Fibroblast of mammary gland (primary cell): ENCODE results near the gene TF.

Source experiments
- DNase-seq: peaks from one replicate; pipeline ENCODE4 v3.0.0-alpha.2; 2010; ENCODE audit warnings: low read depth
- H3K4me3 ChIP-seq: 2 replicates; pipeline ENCODE4 v1.5.1; 2011; ENCODE audit warnings: low read depth, mild to moderate bottlenecking, low read length, moderate library complexity; ENCODE audit not compliant: control insufficient read depth
- TF ChIP-seq, protein P1 (sequence below): conservative IDR thresholded peaks from 2 replicates; pipeline ENCODE4 v1.5.1; 2011; ENCODE audit warnings: low read depth, low read length, inconsistent platforms; ENCODE audit not compliant: control insufficient read depth, insufficient read depth

The TF gene

DNA sequence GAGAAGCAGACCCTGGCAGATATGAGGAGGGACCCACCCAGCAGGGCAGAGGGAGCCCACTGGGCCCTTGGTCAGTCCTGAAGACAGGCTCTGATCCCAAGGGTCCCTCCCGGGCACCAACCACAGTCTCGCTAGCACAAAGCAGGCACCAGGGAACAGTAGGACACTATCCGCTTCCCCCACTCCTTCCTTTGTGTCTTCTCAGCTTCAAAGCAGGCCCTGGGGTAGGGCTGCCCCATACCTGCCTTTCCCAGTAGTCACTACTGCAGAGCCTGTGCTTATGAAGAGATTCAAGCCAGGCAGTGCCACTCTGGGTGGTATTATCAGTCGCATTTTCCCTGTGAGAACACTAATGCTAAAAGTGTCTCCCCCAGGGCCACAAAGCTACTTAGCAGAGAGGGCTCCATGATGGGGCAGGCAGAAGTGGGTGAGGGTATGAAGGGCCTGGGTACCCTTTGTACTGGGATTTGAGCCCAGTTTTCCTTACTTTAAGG is 92.2 kb downstream of the TF start:
- no peak overlapping the region for H3K4me3 ChIP-seq
- no peak for DNase-seq

DNA sequence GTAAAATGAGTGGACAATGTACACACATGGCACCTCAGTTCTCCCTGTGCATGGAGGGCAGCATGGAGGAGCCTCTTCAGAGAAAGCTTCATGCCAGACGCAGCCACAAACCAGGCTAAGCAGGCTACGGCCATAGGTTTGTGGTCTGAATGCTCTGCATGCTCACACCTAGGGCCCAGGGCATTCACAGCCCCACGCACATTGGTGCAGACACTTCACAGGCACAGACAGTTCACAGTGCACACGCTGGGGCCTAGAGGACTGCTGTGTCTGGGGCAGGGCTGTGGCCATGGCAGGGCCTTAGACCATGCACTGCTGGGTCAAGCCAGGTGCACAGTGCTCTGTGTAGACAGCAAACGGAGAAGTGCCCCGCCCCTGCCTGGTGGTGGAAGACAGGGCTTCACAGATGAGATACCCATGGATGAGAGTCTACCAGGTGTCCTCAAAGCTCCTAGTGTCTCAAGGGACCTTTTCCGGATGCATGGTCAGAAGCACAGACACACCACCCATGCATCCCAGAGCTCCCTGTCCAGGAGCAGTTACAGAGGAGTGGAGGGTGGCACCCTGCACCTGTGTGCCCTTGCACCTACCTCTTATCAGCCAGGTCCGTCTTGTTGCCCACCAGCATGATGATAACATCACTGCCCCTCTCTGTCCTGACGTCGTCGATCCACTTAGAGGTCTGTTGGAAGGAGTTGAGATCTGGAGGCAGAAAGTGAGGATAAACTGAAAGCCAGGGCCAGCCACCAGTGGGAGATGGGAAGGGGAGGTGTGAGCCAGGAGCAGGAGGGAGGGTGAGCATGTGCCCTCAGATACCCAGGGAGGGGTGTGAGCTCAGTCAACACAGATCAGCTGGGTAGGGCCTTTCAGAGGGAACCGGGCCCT is 93.0 kb downstream of the TF start:
- TF ChIP-seq, protein P1, sequence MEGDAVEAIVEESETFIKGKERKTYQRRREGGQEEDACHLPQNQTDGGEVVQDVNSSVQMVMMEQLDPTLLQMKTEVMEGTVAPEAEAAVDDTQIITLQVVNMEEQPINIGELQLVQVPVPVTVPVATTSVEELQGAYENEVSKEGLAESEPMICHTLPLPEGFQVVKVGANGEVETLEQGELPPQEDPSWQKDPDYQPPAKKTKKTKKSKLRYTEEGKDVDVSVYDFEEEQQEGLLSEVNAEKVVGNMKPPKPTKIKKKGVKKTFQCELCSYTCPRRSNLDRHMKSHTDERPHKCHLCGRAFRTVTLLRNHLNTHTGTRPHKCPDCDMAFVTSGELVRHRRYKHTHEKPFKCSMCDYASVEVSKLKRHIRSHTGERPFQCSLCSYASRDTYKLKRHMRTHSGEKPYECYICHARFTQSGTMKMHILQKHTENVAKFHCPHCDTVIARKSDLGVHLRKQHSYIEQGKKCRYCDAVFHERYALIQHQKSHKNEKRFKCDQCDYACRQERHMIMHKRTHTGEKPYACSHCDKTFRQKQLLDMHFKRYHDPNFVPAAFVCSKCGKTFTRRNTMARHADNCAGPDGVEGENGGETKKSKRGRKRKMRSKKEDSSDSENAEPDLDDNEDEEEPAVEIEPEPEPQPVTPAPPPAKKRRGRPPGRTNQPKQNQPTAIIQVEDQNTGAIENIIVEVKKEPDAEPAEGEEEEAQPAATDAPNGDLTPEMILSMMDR: no peak
- no peak for DNase-seq
- no peak overlapping the region for H3K4me3 ChIP-seq

More for the DNA sequence above, 92.2 kb downstream of the TF start:
- TF ChIP-seq, protein P1: no peak

DNA sequence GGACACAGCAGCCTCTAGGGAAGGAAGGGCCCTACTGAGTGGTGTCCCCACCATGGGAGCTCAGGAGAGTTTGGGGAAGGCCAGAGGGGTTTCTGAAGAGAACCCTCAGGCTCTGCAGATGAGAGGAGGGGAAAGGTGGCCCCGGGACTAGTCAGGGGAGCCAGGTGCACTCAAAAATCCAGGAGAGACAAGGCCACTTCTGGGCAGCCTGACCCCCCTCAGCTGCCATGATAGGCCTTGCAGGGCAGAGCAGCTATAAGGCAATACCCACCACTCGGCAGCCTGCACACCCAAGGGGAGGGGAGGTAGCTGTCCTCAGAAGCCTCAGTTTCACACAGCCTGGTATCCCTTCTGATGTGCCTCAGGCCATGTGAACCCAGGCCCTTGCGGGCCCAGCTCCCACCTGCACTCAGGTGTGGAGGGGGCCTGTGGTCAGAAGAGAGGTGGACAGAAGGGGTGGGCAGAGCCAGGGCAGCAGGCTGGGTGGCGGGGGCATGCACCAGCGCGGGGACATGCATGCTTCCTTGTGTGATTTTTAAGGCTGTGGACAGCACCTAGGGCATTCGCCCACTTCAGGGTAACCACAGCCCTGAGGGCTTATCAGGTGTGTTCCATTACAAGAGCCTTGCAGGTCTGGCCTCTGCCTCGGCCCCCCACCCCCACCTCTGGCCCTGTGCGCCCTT is 94.0 kb downstream of the TF start:
- DNase-seq: no peak
- TF ChIP-seq, protein P1: no peak

DNA sequence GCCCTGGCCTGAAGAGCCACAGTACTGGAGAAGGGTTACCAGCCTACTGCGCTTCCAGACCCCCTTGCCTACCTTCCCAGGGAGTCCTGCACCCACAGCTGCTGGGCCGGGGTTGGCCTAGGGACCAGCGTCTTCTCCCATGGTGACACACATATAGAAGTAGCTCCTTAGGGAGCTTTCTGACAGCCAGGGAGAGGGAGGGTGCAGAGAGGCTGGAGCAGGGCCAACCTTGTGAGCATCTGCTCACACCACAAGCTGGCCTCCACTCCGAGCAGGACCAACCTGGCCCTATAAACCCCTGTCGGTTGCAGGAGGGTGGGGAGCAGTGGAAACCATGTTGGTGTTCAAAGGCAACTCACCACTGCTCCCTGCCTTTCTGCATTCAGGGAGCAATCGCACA is 94.6 kb downstream of the TF start:
- TF ChIP-seq, protein P1: no peak
- no peak for DNase-seq
- H3K4me3 ChIP-seq: no peak overlapping the region

More for the DNA sequence above, 94.0 kb downstream of the TF start:
- no peak overlapping the region for H3K4me3 ChIP-seq

DNA sequence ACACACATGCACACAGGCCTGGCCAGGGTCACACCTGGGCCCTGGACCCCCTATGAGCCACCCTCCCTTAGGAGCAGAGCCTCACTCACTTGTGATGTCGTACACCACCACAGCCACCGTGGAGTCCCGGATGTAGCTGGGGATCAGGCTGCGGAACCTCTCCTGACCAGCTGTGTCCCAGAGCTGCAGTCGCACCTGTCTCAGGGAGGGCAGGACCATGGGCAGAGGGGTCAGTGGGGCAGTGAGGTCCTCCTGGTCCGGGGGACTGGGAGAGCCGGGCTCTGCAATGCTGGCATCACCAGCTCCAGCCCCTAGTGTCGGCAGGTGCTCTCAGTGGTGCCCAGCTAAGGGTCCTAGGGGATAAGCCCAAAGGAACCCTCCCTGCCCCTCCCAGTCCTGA is 95.0 kb downstream of the TF start:
- no peak overlapping the region for H3K4me3 ChIP-seq
- TF ChIP-seq, protein P1: no peak
- no peak for DNase-seq

DNA sequence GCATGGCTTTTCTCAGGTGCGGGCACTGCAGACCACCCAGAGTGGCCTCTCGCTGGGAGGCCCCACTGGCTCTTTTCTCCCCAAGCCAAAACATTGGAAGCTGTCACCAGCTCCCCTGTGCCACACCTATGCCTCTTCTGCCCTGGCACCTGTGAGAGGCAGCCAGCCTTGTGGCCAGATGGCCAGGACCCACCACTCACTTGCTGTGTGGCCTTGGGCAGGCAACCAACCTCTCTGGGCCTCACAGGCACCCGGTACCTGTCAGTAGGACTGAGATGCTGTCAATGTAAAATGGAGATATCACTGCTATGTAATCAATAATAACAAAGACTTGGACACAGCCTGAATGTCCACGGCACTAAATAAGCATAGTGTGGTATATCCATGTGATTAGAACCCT is 96.0 kb downstream of the TF start:
- TF ChIP-seq, protein P1: no peak
- DNase-seq: no peak
- H3K4me3 ChIP-seq: no peak overlapping the region
